Activated CD4-positive, alpha-beta T cell treated with anti-CD3 and anti-CD28 coated beads, Interleukin-2, amount 50 U/mL, for 24 hours (primary cell): ENCODE data around the gene ACE2.

Experiments
- DNase-seq, 2 donors: peaks; one replicate each; pipeline ENCODE4 v3.0.0-alpha.2; 2020; ENCODE audit warnings: low read depth in 1 of 2, low spot score in 1 of 2

The ACE2 gene

GRCh38 chrX:15576019-15576418, 24.7 kb downstream of the ACE2 start:
- DNase-seq = no peak

GRCh38 chrX:15574017-15574416, 26.7 kb downstream of the ACE2 start:
- DNase-seq = no peak

GRCh38 chrX:15570145-15570544, 30.6 kb downstream of the ACE2 start:
- DNase-seq = no peak

GRCh38 chrX:15567886-15568616, 32.7 kb downstream of the ACE2 start:
- DNase-seq = no peak

GRCh38 chrX:15567267-15567666, 33.5 kb downstream of the ACE2 start:
- DNase-seq = no peak

GRCh38 chrX:15566244-15566643, 34.5 kb downstream of the ACE2 start:
- no peak for DNase-seq

- no peak for DNase-seq
Measured at GRCh38 chrX:15564981-15565579, 35.7 kb downstream of the ACE2 start.

- DNase-seq = no peak
Measured at GRCh38 chrX:15563056-15563455, 37.7 kb downstream of the ACE2 start.

GRCh38 chrX:15560924-15561323, 39.8 kb downstream of the ACE2 start:
- no peak for DNase-seq

- no peak for DNase-seq
Measured at GRCh38 chrX:15559227-15559626, 41.5 kb downstream of the ACE2 start.

GRCh38 chrX:15549189-15550012, 51.4 kb downstream of the ACE2 start:
- DNase-seq = no peak

GRCh38 chrX:15547356-15547755, 53.4 kb downstream of the ACE2 start:
- no peak for DNase-seq

- DNase-seq = no peak
Measured at GRCh38 chrX:15546745-15547144, 54.0 kb downstream of the ACE2 start.

- DNase-seq = no peak
Measured at GRCh38 chrX:15530318-15530717, 70.4 kb downstream of the ACE2 start.

GRCh38 chrX:15529165-15529564, 71.6 kb downstream of the ACE2 start:
- no peak for DNase-seq

GRCh38 chrX:15525664-15526416, 74.9 kb downstream of the ACE2 start:
- DNase-seq = no peak

GRCh38 chrX:15524417-15524816, 76.3 kb downstream of the ACE2 start:
- DNase-seq = no peak

GRCh38 chrX:15523088-15523487, 77.7 kb downstream of the ACE2 start:
- no peak for DNase-seq

GRCh38 chrX:15522464-15522863, 78.3 kb downstream of the ACE2 start:
- DNase-seq = no peak

GRCh38 chrX:15515931-15516330, 84.8 kb downstream of the ACE2 start:
- DNase-seq = no peak

GRCh38 chrX:15514279-15514678, 86.5 kb downstream of the ACE2 start:
- no peak for DNase-seq
